ENCODE results near the gene HOXC9. TPM values are rescaled to one million over a fixed set of nuclear protein-coding genes. Genes with fewer than 3 reads are reported as not detected.

The HOXC9 gene
- total and polyA plus RNA-seq, 5 experiments from 2014 or later = not detected

DNA sequence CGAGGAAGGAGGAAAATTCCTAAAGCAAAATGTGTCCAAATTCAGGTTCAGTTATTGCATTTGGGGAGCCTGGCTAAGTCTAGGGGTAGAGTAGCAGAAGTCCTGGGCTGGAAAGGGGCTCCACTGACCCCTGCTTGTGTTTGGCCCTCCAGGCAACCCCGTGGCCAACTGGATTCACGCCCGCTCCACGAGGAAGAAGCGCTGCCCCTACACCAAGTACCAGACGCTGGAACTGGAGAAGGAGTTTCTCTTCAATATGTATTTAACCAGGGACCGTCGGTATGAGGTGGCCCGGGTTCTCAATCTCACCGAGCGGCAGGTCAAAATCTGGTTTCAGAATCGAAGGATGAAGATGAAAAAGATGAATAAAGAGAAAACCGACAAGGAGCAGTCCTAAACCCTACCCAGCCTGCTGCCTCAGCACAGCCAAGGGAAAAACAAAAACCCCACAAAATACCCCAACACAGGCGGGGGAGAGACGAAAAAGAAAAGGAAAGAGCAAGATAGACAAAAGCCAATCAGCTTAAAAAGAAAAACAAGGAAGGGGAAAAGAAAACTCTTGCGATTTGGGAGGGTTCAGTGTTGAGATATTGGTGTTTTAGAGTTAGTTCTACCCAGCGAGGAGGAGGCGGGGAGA lies 2.4 kb downstream of the HOXC9 start:
- peaks cover 21 to 46% (median 31%) of the 10 kb centered on the region in 4 donors for H3K4me1 Mint-ChIP-seq
- DNase-seq = no peak
- H3K36me3 Mint-ChIP-seq = peaks cover 0 to 5% (median 4%) of the 10 kb centered on the region in 3 donors
- H3K27ac Mint-ChIP-seq = peak overlapping the region in 1 of 10 donors; percentile 65
- peaks cover 53 to 100% (median 86%) of the 10 kb centered on the region in 5 donors for H3K27me3 Mint-ChIP-seq
- no peak for ATAC-seq
- H3K4me3 Mint-ChIP-seq = peak overlapping the region in 2 of 10 donors; percentile 43 to 66
- H3K9me3 Mint-ChIP-seq = peaks cover 0 to 2% (median 0%) of the 10 kb centered on the region in 9 donors
- POLR2A ChIA-PET = no interaction called here

DNA sequence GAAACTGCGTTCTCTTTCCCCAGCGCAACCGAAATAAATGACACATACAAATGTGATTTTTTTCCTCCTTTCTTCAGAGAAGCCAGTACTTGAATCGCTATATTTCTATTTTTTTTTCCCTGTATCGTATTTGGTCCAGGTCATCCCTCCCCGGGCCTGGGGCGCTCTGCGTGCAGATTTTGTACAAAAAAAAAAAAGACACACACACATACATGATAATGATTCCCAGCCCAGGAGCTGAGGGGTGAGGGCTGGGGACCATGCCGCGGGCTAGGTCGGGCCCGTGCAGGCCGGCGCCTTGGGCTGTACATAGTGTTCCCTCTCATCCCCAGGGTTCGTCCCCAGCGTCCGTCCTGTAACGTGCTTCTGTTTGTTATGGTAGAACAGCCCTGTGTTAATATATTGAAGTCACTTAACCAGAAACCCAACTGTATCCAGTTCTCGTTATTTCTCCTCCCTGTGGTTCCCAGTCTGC lies 3.0 kb downstream of the HOXC9 start:
- Mint-ChIP-seq H3K4me1 (peaks cover 19 to 41% (median 26%) of the 10 kb centered on the region in 4 donors), H3K36me3 (peaks cover 0 to 4% (median under 1%) of the 10 kb centered on the region in 3 donors), H3K27me3 (peaks cover 55 to 100% (median 84%) of the 10 kb centered on the region in 5 donors), H3K4me3 (no peak overlapping the region), H3K27ac (peak overlapping the region in 1 of 10 donors; percentile 65), H3K9me3 (no peaks in the 10 kb centered on the region)
- no peak for ATAC-seq
- POLR2A ChIA-PET = no interaction called here
- DNase-seq = no peak

DNA sequence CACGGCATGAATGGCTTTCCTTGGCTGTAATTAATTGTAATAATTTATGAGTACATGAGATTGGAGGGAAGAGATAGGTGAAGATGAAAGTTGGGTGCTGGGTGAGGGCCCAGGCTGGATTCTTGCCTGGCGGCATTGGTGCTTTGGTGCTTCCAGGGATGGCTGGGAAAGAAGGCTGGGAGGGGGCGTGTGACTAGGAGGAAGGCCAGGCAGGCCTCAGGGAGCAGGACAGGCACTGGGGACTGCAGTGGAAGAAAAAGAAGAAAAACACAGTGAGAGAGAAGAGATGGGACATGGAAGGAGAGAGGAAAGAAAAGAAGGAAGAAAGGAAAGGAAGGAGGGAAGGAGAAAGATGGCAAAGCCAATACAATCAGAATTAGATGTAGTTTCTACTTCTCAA lies 3.7 kb downstream of the HOXC9 start:
- Mint-ChIP-seq H3K4me3 (peak overlapping the region in 1 of 10 donors; percentile 35), H3K27me3 (peaks cover 51 to 100% (median 78%) of the 10 kb centered on the region in 5 donors), H3K4me1 (peaks cover 17 to 36% (median 25%) of the 10 kb centered on the region in 4 donors), H3K27ac (peak overlapping the region in 1 of 10 donors; percentile 42), H3K36me3 (peaks cover 0 to 3% (median 0%) of the 10 kb centered on the region in 3 donors), H3K9me3 (no peaks in the 10 kb centered on the region)
- DNase-seq = peak in 1 of 10 donors; percentile 14
- ATAC-seq = no peak
- POLR2A ChIA-PET = interaction anchor here (0.7 kb wide), 1 partner anchor 104 kb away, joined by 3 read pairs; no protein-coding TSS in a partner anchor

DNA sequence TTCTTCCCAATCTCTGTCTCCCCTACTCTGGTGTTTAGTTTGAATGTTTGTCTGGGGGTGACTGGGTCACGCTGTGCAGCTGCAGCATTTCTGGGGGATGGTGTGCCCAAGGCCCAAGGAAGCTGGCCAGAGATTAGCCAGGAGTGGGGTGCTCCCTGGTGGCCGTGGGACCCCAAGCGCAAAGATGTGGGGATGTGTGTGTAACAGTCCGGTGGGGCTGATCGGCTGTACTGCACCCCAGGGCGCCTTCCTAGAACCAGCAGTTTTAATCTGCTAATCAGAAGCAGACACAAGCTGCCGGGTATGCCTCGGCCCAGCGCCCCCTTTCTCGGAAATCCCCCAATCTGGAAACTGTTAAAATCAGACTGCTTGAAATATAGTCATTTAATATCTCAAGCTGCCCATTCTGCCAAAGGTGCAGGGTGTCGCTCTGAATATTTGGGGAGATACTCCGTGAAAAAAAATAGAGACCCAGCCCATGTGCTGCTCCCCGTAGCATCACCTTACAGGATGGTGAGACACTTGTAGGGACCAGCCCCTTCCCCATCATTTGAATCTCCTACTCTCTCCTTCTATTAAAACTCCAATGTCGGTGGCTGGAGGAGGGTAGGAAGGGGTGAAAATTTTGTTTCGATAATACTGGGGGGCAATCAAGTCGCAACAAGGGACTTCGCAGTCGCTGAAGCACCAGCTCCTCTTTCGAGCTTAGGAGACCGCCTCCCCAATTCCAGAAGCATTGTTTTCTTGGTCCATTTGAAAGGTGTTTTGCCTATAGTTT lies 4.3 kb downstream of the HOXC9 start:
- H3K4me3 Mint-ChIP-seq = no peak overlapping the region
- peaks cover 19 to 40% (median 25%) of the 10 kb centered on the region in 4 donors for H3K4me1 Mint-ChIP-seq
- ATAC-seq = no peak
- H3K36me3 Mint-ChIP-seq = no peaks in the 10 kb centered on the region
- H3K27ac Mint-ChIP-seq = no peak overlapping the region
- H3K27me3 Mint-ChIP-seq = peaks cover 47 to 100% (median 75%) of the 10 kb centered on the region in 5 donors
- DNase-seq = peak in 1 of 10 donors; percentile 13
- POLR2A ChIA-PET = interaction anchor here (0.7 kb wide), 1 partner anchor 104 kb away, joined by 3 read pairs; no protein-coding TSS in a partner anchor
- H3K9me3 Mint-ChIP-seq = no peaks in the 10 kb centered on the region

DNA sequence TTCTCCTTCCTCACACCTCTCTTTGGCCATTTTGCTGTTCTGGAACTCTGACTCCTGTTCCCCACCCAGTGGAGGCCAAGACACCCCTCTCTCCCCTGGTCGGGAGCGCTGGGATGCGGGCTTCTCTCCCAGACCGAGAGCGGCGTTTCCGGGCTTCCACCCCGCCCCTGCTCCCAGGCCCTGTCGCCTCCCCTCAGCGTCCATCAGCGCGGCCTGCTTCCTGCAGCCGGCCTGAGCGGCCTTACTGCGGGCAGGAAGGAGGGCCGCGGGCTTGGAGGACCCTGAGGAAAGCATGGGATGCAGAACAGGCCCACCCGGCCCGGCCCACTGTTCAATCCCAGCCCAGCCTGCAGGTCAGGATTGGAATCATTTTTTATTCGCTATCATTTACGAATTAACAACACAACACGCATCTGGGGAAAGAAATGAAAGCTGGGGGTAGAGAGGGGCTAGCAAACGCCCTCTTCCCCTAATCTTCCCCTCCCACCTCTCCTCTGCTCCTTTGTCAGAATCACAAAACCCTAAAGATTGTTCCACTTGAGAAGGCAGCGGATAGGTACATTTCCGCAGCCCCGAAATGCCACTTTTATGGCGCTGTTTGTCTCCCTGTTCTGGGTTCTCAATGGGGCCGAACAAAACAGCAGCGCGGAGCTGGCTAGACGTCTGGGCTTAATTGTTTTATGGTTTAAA lies 5.0 kb downstream of the HOXC9 start:
- POLR2A ChIA-PET = interaction anchor here (0.6 to 1.9 kb wide), 3 partner anchors 203 to 244 kb away, joined by 4 to 6 read pairs (median 6); no protein-coding TSS in a partner anchor
- H3K4me1 Mint-ChIP-seq = peaks cover 17 to 40% (median 26%) of the 10 kb centered on the region in 4 donors
- no peaks in the 10 kb centered on the region for H3K9me3 Mint-ChIP-seq
- peak overlapping the region in 5 of 10 donors; percentile 5 to 92 (median 73) for H3K4me3 Mint-ChIP-seq
- H3K36me3 Mint-ChIP-seq = no peaks in the 10 kb centered on the region
- ATAC-seq (no peak), DNase-seq (peak in 1 of 10 donors; percentile 38)
- H3K27me3 Mint-ChIP-seq = peaks cover 49 to 100% (median 79%) of the 10 kb centered on the region in 5 donors
- H3K27ac Mint-ChIP-seq = peak overlapping the region in 2 of 10 donors; percentile 44 to 72

DNA sequence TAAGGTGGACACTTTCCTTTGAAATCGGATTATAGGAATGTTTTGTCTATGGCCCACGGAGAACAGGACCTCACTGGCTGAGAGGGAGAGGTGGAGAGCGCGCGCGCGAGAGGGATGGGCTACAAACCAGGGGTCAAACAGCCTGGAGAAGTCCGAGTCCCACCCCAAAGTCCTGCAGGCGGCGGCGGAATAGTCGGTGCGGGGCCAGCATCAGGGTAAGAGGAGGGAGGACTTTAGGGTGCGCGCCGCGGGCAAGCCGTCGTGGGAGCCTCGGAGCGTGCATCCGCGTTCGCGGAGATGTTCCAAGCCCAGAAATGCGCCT lies 5.5 kb downstream of the HOXC9 start:
- Mint-ChIP-seq H3K27ac (peak overlapping the region in 2 of 10 donors; percentile 44 to 72), H3K36me3 (no peaks in the 10 kb centered on the region), H3K4me3 (peak overlapping the region in 6 of 10 donors; percentile 5 to 92 (median 78)), H3K27me3 (peaks cover 48 to 100% (median 81%) of the 10 kb centered on the region in 5 donors), H3K9me3 (no peaks in the 10 kb centered on the region), H3K4me1 (peaks cover 17 to 40% (median 24%) of the 10 kb centered on the region in 4 donors)
- ATAC-seq (no peak), DNase-seq (peak in 1 of 10 donors; percentile 36)
- POLR2A ChIA-PET = interaction anchor here (0.6 to 1.9 kb wide), 4 partner anchors 27 to 244 kb away, joined by 4 to 6 read pairs (median 5); partner anchors contain the start of gene HOXC5

DNA sequence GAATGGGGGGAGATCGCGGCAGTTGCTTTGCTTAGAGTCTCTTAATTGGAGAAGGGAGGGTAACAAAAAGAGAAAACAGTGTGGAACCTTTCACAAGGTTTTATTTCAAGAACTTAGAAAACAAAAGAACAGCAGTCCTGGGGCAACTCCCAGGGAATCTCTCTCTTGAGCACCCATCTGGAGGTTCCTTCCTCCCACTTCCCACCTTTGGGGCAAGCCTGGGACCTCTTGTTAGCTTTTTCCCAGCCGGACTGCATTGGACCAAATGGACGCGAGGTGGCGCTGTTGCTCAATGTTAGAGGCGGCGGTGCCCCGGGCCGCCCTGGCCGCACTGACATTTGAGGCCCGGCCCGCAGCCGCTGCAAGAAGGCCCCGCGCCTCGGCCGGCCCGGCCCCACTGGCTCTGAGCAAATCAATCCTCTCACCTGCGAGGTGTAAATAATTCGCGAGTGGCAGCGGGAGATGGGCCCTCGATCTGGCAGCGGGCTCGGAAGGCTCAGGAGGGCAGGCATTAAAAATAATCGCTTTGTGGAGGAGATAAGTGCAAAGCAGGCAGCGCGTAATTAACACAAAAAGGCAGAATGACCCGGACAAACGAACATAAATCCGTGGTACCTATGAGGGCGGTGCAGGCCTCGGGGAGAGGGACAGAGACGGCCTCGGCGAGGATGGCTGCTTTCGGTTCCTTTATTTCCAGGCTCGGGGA lies 6.0 kb downstream of the HOXC9 start:
- H3K27me3 Mint-ChIP-seq = peaks cover 51 to 100% (median 84%) of the 10 kb centered on the region in 5 donors
- peak; percentile 66 to 93 (median 82) for DNase-seq
- H3K4me1 Mint-ChIP-seq = peaks cover 20 to 42% (median 24%) of the 10 kb centered on the region in 4 donors
- no peaks in the 10 kb centered on the region for H3K9me3 Mint-ChIP-seq
- peak overlapping the region in 2 of 10 donors; percentile 57 to 72 for H3K27ac Mint-ChIP-seq
- H3K36me3 Mint-ChIP-seq = no peaks in the 10 kb centered on the region
- peak; percentile 79 to 82 for ATAC-seq
- POLR2A ChIA-PET = interaction anchor here (0.6 to 1.9 kb wide), 6 partner anchors 11 to 243 kb away, joined by 3 to 6 read pairs (median 4); partner anchors contain the start of gene HOXC5
- H3K4me3 Mint-ChIP-seq = peak overlapping the region; percentile 71 to 92 (median 82)

DNA sequence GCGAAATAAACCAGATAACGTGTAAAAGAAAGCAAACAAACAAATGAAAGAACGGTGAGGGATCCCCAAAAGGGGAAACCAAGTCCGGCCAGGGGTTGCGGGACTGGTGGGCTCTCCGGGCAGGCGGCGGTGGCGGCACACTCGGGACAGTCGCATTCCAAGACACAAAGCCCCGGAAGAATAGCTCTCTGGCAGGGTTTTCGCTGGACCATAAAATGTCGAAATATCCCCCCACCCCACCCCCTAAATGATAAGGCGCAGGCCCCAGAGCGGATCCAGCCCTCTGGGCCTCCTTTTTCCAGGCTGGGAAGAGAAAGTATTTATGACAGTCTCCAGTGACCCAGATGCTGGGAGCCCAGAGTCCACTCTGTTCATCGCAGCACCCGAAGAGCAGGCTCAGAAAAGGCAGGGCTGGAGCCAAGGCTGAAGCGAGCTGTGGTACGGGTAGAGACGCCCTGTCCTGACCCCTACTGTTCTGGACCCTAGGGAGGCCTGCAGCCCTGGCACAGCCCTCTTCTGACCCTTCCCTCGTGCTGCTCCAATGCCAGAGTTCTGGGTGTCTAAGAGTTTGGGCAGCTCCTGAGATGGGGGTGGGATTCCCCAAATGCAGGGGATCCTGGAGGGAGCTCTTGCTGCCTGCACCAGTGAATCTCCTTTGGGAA lies 6.7 kb downstream of the HOXC9 start:
- Mint-ChIP-seq H3K9me3 (no peaks in the 10 kb centered on the region), H3K4me1 (peaks cover 25 to 49% (median 31%) of the 10 kb centered on the region in 4 donors), H3K36me3 (peaks cover 0 to 2% (median 0%) of the 10 kb centered on the region in 3 donors), H3K4me3 (peak overlapping the region; percentile 71 to 92 (median 82)), H3K27ac (peak overlapping the region in 2 of 10 donors; percentile 57 to 72), H3K27me3 (peaks cover 56 to 100% (median 85%) of the 10 kb centered on the region in 5 donors)
- DNase-seq (peak in 1 of 10 donors; percentile 53), ATAC-seq (no peak)
- POLR2A ChIA-PET = interaction anchor here (0.6 to 1.9 kb wide), 4 partner anchors 11 to 201 kb away, joined by 3 to 6 read pairs (median 4); partner anchors contain the start of gene HOXC5

DNA sequence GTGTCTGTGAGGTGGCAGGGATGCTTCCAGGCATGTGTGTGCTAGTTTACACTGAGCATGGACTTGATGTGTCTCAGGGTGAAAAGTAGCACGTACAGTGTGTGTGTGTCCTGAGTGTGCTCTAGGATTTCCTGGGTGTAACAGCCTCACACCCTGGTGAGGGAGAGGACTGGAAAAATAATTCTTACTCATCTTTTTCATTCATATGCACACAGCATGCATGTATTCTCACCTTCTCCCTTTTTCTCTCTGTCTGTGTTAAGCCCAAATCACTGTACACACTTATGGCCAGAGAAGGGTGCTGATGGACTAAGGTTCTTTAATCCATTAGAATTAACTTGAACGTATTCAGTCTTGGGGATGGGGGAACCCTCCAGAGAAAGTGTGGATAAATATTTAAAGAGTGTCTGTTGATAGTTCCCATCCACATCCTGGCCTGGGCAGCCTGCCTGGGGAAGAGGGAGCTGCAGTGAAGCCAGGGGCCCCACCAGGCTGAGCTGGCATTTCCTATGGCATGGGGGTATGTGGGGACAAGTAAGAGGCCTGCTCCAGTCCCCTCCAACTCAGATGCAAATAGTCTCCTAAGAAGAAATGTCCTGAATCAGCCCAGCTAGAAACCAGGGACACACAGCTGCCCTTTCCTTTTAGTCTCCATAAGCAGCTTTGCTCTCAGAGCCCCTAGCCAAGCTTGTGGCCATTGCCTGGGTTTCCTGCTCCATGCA lies 7.7 kb downstream of the HOXC9 start:
- POLR2A ChIA-PET = interaction anchor here (2.2 kb wide), 1 partner anchor 199 kb away, joined by 5 read pairs; no protein-coding TSS in a partner anchor
- Mint-ChIP-seq H3K4me3 (peak overlapping the region in 5 of 10 donors; percentile 7 to 88 (median 14)), H3K4me1 (peaks cover 22 to 51% (median 31%) of the 10 kb centered on the region in 4 donors), H3K36me3 (peaks cover 0 to 2% (median 0%) of the 10 kb centered on the region in 3 donors), H3K9me3 (no peaks in the 10 kb centered on the region), H3K27me3 (peaks cover 55 to 100% (median 81%) of the 10 kb centered on the region in 5 donors), H3K27ac (peak overlapping the region in 1 of 10 donors; percentile 13)
- DNase-seq (peak in 1 of 10 donors; percentile 32), ATAC-seq (no peak)

DNA sequence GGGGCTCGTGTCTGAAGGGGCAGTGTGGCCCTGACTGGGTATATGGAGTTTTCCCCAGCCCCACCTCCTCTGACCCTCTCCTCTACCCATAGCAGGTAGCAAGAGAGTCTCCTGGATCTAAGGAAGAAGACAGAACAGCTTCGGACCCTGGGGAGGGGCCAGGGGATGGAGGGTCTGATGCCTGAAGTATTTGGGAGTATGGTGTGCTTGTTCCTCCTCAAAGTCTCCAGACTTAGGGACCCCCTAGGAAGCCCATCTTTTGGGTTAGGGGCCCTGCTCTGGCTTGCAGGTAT lies 8.2 kb downstream of the HOXC9 start:
- Mint-ChIP-seq H3K4me1 (peaks cover 24 to 51% (median 31%) of the 10 kb centered on the region in 4 donors), H3K36me3 (peaks cover 0 to 4% (median 0%) of the 10 kb centered on the region in 3 donors), H3K9me3 (no peaks in the 10 kb centered on the region), H3K4me3 (peak overlapping the region in 6 of 10 donors; percentile 12 to 32 (median 21)), H3K27me3 (peaks cover 54 to 100% (median 80%) of the 10 kb centered on the region in 5 donors), H3K27ac (peak overlapping the region in 1 of 10 donors; percentile 13)
- DNase-seq (peak in 1 of 10 donors; percentile 36), ATAC-seq (no peak)
- POLR2A ChIA-PET = interaction anchor here (1.2 to 2.2 kb wide), 2 partner anchors 181 to 198 kb away, joined by 3 to 5 read pairs; partner anchors contain the start of gene SMUG1
